ENCODE results near the gene KMT5C.

The KMT5C gene

DNA sequence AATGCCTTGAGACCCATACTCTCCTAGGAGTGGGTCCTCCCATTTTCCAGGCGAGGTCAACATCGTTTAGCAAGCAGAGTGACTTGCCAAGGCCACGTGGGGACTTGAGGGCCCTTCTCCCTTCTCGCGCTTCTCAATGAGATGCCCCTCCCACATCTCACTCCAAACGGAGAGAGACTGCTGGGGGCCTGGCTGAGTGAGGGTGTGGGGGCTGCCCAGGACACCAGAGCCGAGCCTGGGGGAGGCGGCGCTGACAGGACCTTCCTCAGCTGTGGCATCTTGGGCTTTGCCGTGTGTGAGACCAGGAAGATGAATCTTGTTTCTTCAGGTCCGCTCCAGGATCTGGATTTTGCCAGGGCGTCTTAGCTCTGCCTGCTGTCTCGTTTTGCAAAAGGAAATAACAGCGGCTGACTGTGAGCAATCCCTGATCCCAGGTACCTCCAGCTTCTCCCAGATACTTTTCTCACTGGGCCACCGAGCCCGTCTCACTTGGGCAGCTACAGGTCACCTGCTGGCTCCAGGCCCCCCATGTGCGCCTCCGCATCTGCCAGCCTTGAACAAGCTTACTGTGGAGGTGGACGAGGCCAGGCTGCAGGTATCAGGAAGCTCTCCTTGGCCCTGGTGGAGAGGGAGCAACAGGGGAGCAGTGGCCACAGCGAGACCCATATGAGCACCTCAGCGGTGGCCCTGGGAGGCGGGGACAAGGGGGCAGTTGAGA, 8.8 kb downstream of the KMT5C start:
- DNase-seq, result no peak

- no peak for DNase-seq
Measured at GRCh38 chr19:55350620-55351315, 11.1 kb downstream of the KMT5C start.

DNA sequence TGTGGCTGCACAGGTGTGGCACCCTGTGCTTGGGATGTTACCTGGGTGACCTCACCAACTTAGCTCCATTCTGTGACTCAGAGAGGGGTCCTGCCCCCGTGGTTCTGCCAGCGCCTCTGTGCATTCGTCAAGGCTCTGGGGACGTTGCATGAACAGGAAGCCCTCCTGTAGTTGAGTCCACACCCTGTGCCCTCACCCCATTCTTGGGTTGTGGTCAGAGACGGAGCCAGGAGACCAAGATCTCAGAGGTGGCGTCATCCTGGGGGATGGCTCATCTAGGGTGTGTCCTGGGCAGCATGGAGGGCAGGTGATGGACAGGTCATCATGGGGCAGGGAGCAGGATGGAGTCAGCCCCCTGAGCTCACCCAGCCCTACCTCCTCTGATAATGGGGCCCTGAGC, 12.4 kb downstream of the KMT5C start:
- DNase-seq, result no peak

- DNase-seq, result no peak
Measured at GRCh38 chr19:55352549-55353145, 13.0 kb downstream of the KMT5C start.

DNA sequence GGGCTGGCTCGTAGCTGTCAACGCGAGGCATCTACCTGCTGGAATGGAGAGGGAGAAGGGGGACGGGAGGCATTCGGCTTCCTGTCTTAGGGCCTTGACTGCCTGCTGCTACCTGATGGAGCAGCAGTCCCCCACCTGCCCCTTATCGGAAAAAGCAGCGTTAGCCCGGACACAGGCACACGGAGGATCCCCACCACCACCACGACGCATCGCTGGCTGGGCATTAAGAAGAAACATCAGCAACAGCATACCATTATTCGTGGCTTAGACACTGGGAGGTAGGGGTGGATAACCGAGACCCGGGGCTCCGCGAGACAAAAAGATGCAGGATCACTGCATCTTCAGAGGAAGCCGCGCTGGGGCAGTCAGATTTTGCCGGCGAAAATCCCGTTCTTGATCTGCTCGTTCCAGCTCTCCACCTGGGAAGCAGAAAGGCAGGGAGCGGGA, 13.7 kb downstream of the KMT5C start:
- no peak for DNase-seq

DNA sequence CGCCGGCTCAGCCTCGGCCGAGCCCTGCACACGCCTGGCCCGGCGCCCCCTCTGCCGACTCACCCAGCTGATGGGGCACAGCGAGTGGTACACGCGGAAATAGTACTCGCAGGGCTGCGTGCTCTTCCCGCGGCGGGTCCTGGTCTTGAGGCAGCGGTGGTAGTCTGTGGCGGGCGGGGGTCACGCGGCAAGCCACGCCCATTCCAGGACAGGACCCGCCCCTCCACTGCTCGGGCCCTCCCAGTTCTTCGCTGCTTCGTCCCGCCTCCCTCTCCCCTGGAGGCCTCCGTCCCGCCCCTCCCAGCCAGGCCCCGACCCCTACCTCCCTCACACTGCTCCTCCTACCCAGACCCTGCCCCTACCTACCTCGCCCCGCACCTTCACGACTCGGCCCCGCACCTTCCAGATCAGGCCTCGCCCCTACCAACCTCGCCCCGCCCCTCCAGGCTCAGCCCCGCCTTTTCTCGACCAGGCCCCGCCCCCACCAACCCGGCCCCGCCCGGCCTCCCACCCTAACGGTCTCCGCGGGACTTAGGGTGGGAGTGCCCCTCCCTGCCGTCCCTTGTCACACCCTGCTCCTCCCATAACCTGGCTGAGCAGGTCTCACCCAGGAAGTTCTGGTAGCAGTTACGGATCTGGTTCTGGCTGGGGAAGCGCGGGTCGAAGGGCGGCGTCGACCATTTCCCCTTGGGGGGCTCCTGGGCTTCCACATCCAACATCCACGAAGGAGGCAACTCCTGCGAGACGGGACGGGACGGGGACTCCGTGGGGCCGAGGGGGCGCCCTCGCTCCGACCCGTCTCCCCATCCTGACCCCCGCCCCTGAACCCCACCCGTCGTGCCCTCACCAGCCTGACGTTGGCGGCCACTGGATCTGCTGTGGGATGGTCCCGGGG, 14.4 kb downstream of the KMT5C start:
- no peak for DNase-seq

DNA sequence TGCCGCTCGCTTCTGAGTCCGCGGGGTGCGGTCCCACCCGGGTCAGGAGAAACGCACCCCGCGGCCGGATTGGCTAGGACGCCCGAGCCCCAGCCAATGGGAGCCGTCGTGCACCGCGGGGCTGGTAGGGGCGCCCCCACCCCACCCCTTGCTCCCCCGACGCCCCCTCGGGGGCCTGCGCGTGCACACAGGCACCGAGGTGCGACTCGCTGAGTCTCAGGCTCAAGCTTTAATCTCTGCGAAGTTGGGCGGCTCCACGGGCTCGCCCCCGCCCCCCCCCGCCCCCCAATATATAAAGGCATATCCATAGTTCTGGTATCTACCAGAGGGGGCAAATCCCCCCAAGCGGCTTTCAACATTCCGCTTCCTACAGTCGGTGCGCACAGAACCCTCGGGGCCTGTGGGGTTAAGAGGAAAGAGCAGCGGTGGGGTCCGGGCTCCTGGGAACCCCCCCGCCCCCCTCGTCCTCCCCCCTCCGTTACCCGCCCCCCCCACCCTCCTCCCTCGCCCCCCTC, 15.1 kb downstream of the KMT5C start, which contains the start of gene COX6B2:
Gene COX6B2 (minus strand): TSS at position 22 of the 515 bp plus-strand sequence. CDS start 198 bp downstream, outside the sequence.
- no peak for DNase-seq

DNA sequence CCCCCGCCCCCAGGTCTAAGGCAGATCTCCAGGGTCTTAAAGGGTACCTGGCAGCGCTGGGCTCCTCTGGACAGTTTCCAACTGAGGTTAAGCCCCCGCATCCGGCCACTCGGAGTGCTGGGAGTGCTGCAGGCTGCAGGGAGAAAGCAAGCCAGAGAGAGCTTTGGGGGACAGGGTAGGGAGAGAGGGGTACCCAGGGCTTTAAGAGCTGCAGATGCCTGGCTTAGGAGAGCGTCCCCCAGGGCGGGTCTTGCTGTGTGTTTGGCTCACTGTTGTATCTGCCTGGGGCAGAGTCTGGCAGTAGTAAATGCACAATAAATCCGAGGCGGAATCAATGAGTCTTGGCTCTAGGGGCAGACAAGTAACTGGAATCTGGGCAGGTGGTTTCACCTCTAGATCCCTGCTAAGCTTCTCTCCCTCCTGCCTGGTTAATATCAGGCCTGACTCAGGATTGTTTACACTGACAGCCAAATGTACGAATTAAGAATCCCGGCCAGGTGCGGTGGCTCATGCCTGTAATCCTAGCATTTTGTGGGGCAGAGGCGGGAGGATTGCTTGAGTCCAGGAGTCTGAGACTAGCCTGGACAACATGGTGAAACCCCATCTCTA, 15.6 kb downstream of the KMT5C start:
- DNase-seq, result no peak

GRCh38 chr19:55358493-55358892, 18.8 kb downstream of the KMT5C start:
- no peak for DNase-seq

DNA sequence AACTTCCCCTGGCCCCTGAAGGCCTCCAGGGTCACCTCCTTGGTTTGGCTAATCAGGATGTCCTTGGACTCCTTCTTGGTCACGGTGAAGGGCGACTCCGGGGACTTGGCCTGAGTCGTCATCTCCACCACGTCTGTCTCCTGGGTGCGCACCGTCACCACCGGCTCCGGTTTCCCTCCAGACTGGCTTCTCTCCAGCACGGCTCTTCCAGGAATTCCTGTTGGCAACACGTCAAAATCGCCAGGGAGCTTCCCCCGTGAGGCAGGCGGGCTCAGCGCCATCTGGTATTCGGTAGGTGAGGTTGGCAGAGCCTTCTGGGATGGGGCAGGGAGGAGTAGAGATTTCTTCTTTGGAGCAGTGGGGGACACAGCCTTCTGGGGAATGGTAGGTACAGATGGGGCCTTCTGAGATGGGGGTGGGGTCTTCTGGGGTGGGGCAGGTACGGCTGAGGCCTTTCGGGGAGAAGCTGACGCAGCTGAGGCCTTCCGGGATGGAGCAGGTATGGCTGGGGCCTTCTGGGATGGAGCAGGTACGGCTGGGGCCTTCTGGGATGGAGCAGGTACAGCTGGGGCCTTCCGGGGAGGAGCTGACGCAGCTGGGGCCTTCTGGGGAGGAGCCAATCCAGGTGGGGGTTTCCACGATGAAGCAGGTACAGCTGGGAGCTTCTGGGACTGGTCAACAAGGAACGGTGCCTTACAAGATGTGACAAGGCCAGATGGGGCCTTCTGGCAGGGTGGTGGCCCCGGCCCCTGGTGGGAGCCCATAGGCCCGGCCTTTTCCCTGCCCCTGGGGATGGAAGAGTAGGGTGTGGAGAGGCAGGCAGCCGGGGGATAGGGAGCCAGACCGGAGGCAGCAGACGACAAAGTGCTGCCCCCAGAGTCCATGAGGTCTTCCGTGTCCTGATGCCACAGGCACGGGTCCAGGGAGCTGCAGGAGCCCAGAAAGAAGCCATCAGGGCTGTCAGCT, 19.6 kb downstream of the KMT5C start:
- DNase-seq, result no peak

DNA sequence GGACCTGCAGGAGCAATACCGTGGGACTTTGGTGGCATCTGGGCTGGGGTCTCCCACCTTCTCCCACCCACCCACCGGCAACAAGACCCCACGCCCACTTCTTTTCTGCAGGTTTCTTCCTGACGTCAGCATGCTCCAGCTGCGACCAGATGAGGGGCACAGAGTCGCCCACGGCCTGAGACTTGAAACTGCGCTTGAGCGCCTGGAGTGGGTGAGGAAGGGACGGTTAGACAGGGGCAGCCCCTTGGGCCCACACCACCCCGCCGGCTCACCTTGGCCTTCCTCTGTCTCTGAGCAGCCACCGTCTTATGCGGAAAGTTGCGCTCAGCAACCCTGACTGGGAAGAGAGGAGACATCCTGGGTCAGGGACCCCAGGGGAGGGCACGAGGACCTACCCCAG, 21.2 kb downstream of the KMT5C start:
- no peak for DNase-seq

DNA sequence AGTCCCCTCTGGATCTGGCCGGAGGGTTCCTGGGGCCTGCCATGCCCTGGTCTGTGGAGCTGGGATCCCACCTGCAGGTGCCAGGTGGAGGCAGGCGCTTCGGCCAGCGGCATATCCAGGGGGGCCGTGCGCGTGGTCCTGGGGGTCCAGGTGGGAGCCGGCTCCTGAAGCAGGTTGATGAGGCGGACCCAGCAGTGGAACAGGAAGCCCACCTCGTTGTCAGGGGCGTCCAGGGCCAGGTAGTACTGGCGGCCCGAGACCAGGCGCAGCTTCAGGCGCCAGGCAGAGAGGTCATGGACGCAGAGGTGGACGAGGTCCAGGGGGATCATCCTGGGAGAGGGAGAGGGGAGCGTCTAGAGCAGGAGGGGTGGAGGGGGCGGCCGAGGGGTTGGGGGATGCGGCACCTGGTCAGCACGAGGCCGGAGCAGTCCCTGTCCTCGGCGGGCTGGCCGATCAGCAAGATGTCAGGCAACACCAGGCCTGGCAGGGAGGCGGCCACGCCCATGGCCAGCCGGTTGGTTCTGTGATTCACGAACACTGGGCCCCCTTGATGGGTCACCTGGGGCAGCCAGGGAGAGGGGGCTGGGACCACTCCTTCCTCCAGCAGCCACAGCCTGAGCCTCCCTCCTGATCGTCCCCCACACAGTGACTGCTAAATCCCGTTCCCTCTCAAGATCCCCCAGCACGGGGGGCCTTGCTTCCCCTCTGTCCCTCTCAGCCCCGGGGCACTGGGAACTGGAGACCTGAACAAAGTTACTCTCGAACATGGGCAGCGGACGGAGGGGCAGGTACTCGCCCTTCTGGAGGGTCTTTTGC, 22.7 kb downstream of the KMT5C start:
- DNase-seq, result no peak

- no peak for DNase-seq
Measured at GRCh38 chr19:55362990-55363716, 23.5 kb downstream of the KMT5C start, which contains the start of gene GARIN5B. Gene GARIN5B (minus strand): TSS chr19:55363260. CDS start chr19:55363066, 194 bp downstream.

- no peak for DNase-seq
Measured at GRCh38 chr19:55365245-55365644, 25.6 kb downstream of the KMT5C start.

GRCh38 chr19:55365964-55366363, 26.3 kb downstream of the KMT5C start:
- no peak for DNase-seq

DNA sequence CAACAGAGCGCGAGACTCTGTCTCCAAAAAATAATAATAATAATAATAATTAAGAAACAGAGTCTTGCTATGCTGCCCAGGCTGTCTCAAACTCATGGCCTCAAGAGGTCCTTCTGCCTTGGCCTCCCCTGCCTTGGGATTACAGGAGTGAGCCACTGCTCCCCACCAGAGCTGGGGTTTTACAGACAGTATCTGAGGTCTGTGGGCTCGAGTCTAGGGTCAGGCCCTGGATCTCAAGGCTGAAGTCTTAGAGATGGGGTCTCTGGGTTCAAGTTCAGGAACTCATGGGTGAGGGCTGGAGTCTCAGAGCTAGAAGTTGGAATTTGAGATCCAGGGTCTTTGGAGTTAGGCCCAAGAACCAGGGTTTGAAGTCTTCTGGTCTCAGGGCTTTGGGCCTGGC, 27.1 kb downstream of the KMT5C start:
- DNase-seq, result no peak

DNA sequence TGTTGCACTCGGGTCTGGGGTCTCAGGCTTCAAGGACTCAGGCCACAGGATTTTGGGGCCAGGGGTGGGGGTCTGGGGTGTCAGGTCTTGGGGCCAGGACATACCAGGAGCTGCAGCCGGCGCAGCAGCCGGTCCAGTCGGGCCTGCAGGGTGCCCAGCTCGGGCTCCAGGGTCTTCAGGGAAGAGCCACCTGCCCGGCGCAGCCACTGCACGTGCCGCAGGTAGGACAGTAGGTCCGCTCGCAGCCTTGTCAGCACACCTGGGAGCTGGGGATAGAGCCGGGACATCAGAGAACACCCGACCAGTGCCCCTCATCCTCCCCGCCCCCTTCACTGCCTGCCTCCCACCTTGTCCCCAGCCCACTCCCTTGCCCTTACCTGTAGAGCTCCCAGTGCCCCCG, 28.4 kb downstream of the KMT5C start:
- no peak for DNase-seq

DNA sequence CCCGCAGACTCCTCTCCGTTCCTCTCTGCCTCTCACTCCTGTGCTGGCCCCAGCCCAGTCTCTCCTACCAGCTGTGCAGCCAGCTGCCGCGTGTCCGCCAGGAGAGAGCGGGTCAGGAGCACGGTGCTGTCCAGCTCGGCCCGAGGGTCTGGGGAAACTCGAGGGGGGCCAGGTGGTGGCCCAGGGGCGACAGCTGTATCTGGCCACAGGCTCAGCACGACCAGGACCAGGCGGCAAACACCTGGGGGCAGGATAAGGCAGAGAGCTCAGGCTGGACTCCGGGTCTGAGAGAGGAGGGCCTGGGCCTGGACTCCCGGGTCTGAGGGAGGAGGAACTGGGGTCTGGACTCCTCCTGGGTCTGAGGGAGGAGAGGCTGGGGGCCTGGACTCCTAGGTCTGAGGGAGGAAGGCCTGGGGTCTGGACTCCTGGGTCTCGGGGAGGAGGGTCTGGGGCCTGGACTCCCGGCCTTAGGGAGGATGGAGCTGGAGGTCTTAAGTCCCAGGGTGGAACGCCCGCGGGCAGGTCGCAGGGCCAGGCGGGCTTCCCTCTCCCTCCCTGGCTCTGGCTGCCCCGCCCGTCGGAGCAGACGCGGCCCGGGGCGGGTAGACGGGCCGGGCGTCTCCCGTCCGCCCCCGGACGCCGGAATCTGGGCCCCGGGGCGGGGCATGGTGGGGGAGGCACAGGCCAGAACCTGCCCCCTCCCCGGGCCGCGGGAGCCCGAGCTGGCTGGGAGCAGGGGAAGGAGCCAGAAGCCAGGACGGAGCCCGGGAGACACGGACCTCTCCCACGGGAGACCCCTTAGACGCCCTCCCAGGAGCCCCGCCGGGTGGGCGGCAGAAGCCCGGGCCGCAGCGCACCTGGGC, 29.3 kb downstream of the KMT5C start:
- no peak for DNase-seq

Measured in NCI-H1092 (cell line).